ENCODE results near the gene EN2.

Gene EN2

GRCh38 chr7:155451840-155452239 is 6.1 kb upstream of the EN2 start:
- TF ChIP-seq CTCF (IDR thresholded peaks at IDR 0.05; ENCODE audit: control insufficient read depth, extremely low read depth, insufficient read depth): no peak

GRCh38 chr7:155452505-155453295 is 5.2 kb upstream of the EN2 start:
- no peak overlapping the region for H3K4me3 ChIP-seq (ENCODE audit: low read depth, low read length)
- no peak for DNase-seq (ENCODE audit: low read depth)
- no peak for TF ChIP-seq CTCF (IDR thresholded peaks at IDR 0.05; ENCODE audit: control insufficient read depth, extremely low read depth, insufficient read depth)

More at GRCh38 chr7:155451840-155452239, 6.1 kb upstream of the EN2 start:
- DNase-seq (ENCODE audit: low read depth): no peak
- H3K4me3 ChIP-seq (ENCODE audit: low read depth, low read length): no peak overlapping the region

GRCh38 chr7:155453296-155454182 is 4.4 kb upstream of the EN2 start:
- H3K4me3 ChIP-seq (ENCODE audit: low read depth, low read length): no peak overlapping the region
- TF ChIP-seq CTCF (IDR thresholded peaks at IDR 0.05; ENCODE audit: control insufficient read depth, extremely low read depth, insufficient read depth): no peak
- no peak for DNase-seq (ENCODE audit: low read depth)

- no peak for DNase-seq (ENCODE audit: low read depth)
- no peak for TF ChIP-seq CTCF (IDR thresholded peaks at IDR 0.05; ENCODE audit: control insufficient read depth, extremely low read depth, insufficient read depth)
- no peak overlapping the region for H3K4me3 ChIP-seq (ENCODE audit: low read depth, low read length)
These were observed 3.5 kb upstream of the EN2 start for GRCh38 chr7:155454183-155455112.

DNA sequence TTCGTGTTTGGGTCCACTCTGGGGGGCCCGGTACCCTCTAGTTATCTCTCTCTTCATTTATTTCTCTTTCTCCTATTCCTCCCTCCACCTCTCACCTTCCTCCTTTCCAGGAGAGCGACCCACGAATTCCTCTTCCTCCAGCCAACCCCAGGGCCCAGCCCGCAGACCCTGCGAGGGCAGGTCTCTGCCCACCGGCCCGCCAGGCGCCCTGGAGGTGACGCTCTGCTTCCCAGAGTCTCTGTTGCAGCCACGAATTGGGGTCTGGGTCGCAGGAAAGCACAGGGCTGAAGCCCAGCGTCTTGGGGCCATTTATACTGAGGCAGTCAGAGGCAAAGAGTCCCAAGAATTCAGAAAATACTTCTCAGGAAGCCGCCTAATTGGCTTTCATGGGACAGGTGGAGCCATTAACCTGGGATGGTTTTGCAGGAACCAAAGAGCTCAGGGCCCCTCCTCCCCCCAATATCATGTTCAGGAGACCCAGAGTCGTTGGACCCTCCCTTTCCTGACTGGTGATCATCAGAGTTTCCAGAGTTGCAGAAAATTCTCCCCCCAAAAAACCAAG is 2.7 kb upstream of the EN2 start:
- DNase-seq (ENCODE audit: low read depth): no peak
- no peak for TF ChIP-seq CTCF (IDR thresholded peaks at IDR 0.05; ENCODE audit: control insufficient read depth, extremely low read depth, insufficient read depth)
- no peak overlapping the region for H3K4me3 ChIP-seq (ENCODE audit: low read depth, low read length)
